GM13976 (cell line): ENCODE data around the gene EFCAB14.

ENCODE experiments used
- DNase-seq: peaks from one replicate; pipeline ENCODE4 v3.0.0; 2012; ENCODE audit warnings: low spot score
- in situ Hi-C: fragments of 300-500 bp; cut with MboI; formaldehyde crosslinking; loops from one replicate; pipeline ENCODE4 v1.12.0; 2022; ENCODE audit warnings: low sequenced_read_pairs, mixed read lengths, inconsistent platforms; ENCODE audit not compliant: unreplicated experiment
- TF ChIP-seq, protein P1 (sequence below): IDR thresholded peaks from 2 replicates; pipeline ENCODE4 v1.5.1; 2012; ENCODE audit warnings: borderline replicate concordance, mild to moderate bottlenecking; ENCODE audit not compliant: insufficient read depth; ENCODE audit errors: extremely low read depth, missing control alignments, control extremely low read depth

Gene EFCAB14

DNA sequence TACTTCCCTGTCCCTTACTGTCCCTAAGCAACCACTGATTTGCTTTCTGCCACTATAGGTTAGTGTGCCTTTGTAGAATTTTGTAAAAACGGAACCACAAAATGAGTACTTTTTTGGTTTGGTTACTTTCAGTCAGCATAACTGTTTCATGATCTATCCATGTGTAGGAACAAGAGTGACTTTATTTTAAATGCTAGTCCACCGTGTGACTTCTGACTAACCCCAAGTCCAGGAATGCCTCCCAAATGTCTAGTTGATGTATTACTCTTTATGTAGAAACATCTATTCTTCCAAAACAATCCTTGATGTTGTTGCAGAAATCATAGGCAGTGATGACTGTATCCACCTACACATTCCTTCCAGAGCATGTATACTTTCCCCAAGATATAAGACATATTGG is 72.1 kb downstream of the EFCAB14 start:
- DNase-seq, result no peak
- TF ChIP-seq, protein P1, sequence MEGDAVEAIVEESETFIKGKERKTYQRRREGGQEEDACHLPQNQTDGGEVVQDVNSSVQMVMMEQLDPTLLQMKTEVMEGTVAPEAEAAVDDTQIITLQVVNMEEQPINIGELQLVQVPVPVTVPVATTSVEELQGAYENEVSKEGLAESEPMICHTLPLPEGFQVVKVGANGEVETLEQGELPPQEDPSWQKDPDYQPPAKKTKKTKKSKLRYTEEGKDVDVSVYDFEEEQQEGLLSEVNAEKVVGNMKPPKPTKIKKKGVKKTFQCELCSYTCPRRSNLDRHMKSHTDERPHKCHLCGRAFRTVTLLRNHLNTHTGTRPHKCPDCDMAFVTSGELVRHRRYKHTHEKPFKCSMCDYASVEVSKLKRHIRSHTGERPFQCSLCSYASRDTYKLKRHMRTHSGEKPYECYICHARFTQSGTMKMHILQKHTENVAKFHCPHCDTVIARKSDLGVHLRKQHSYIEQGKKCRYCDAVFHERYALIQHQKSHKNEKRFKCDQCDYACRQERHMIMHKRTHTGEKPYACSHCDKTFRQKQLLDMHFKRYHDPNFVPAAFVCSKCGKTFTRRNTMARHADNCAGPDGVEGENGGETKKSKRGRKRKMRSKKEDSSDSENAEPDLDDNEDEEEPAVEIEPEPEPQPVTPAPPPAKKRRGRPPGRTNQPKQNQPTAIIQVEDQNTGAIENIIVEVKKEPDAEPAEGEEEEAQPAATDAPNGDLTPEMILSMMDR, result no peak
- in situ Hi-C loops, result no loop called here

DNA sequence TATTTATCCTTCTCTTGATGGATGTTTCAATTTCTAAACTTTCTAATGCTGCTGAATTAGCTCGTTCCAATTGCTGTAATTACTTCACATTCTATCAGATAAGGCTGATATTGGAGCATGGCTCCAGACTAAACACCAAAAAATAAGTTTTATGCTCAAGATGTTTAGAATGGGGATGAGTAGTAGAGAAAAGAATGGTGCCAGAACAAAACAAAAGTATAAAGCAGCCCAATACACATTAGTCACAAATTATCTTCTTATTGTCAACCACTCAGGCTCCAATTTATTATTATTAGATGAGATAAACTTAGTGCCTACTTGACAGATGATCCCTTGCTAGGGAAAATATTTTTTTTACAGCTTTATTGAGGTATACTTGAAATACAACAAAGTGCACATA is 72.6 kb downstream of the EFCAB14 start:
- in situ Hi-C loops, result no loop called here

DNA sequence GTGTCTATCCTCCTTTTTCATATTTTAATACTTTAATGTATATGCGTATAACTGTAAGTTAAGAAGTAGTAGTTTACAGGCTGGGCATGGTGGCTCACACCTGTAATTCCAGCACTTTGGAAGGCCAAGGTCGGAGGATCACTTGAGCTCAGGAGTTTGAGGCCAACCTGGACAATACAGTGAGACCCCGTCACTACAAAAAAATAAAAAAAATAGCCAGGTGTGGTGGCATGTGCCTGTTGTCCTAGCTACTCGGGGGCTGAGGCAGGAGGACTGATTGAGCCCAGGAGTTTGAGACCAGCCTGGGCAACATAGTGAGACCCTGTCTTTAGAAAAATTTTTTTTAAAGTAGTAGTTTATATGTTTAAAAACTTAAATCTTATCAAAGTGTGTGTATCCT is 73.1 kb downstream of the EFCAB14 start:
- no peak for DNase-seq
- in situ Hi-C loops, result no loop called here
- TF ChIP-seq, protein P1, result no peak

More for the DNA sequence above, 72.6 kb downstream of the EFCAB14 start:
- TF ChIP-seq, protein P1, result no peak
- DNase-seq, result no peak

DNA sequence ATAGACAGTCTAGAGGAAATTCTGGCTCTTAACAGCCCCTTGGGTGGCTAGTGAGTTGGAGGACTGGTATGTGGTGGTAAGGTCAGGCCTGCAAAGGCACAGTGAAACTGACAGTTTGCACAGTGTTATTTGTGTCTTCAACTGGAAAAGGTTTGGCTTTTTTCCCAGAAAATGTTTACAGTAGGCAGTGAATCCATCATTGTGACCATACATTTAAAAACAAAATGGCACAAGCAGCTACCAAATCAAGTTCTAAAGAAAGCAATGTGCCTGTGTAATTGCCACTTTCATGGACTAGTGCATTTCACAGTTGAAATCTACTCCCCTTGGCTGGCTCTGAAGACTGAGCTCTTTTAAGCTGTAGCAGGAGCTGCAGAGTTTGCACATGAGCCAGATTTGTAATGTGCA is 75.5 kb downstream of the EFCAB14 start:
- in situ Hi-C loops, result no loop called here
- no peak for DNase-seq
- TF ChIP-seq, protein P1, result no peak

DNA sequence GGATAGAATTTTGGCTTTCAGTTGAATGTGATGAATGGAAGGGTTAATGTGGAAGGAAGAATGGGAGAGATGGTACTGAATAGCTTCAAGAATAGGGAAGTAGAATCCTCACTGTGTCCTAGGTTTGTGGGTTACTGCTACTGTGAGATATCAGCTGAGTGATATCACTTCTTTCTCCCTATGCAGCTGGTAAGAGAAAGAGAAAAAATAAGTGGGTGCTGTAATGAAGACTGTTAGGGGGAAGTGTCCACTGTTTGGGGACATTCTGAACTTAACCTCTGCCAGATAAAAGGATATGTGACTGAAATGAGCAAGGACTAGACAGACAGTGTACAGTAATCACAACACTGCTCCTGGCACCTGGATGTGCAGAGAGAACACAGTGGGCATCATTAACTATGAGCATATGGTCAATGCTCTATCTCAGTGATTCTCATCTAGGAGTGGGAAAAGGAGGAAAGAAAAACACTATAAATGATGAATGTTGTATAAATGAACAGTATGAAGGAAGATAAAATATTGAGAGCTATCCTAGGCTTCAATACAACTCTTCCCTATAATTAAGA is 76.7 kb downstream of the EFCAB14 start:
- DNase-seq, result no peak
- in situ Hi-C loops, result no loop called here
- TF ChIP-seq, protein P1, result no peak

DNA sequence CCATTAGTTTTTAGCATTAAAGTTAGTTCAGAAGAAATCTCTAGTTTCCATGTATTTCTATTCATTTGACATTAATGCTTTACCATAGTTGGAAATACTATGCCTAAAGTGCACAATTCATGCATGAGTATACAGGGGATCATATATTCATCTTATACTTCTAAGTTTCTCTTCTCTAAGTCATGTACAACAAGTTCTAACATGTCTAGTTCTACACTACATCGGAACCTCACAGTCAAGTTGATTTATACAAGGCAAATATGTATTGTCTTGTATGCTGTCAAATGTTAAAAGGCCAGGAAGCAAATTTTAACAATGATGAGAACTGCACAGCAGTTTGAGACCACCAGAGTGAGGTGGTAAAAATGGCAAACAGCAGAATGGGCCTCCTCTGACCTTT is 79.4 kb downstream of the EFCAB14 start:
- DNase-seq, result no peak
- in situ Hi-C loops, result no loop called here
- TF ChIP-seq, protein P1, result no peak

DNA sequence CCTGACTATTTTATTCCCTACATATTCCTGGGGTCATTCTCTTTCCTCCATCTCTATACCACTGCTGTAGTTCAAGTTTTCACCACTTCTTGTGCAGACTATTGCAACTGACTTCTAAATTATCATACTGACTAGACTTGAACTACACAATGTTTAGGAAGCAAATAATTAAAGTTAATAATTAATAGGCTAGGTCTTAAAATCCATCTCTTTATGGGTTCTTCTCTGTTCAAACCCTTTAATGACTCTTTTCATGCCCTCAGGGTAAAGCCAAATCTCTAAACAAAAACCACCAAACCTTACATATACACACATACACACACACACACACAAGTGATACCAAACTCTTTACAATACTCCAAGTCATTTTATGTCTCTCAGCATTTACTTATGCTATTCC is 80.0 kb downstream of the EFCAB14 start:
- TF ChIP-seq, protein P1, result no peak
- in situ Hi-C loops, result no loop called here
- DNase-seq, result no peak
